GM19239 (cell line): ENCODE measurements around the gene IGSF6.
A peak's percentile ranks its signal among the peaks of the same experiment; 100 is the strongest.
"Not testable (repeated sequence)": the region's sequence is repeated elsewhere in the genome, so short reads cannot be mapped to it uniquely, and the experiment has no call there.

Experiments
- DNase-seq: peaks from one replicate; pipeline ENCODE4 v3.0.0; 2011; ENCODE audit warnings: low spot score; ENCODE audit not compliant: insufficient read length
- FAIRE-seq: peaks from 2 replicates; lab custom pipeline; 2011; peaks lifted over from hg19 to GRCh38; lab: Jason Lieb, UNC

The IGSF6 gene, protein sequence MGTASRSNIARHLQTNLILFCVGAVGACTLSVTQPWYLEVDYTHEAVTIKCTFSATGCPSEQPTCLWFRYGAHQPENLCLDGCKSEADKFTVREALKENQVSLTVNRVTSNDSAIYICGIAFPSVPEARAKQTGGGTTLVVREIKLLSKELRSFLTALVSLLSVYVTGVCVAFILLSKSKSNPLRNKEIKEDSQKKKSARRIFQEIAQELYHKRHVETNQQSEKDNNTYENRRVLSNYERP

DNA sequence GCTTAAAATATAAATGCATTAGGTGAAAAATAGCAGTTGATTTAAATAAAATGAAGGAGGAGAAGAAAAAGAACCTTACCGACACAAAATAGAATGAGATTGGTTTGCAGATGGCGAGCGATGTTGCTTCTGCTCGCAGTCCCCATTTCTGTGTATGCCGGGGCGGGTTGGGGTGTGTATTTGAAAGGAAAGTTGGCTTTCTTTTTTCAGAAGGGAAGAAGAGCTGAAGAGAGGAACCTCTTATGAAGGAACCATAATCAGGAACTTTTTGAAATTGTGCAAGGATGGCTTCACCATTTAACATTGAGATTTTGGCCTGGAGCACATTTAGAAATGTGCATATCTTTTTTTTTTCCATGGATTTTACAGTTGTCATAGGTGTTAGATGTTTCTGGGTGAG is at the start of gene IGSF6:
Gene IGSF6 (minus strand): TSS at position 156 of the 400 bp plus-strand sequence. CDS start 10 bp downstream, at position 146.
- FAIRE-seq (no peak), DNase-seq (no peak)

DNA sequence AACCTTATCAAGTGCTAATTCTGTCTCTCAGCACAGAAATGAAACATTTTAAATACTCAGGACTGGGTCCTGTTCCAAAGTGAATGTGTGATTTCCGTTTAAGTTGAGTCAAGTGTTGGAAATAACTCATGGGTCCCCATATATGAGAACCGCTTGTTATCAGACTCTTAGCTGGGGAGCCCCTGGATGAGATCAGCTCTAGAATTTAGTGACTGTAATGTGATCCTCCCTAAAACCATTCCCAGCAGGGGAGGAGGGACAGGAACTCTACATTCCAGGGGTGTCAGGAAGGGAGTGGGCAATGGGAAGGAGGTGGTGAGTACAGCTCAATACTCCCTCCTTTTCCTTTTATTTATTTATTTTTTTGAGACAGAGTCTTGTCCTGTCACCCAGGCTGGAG is 48.9 kb upstream of the IGSF6 start:
- DNase-seq (no peak), FAIRE-seq (no peak)

DNA sequence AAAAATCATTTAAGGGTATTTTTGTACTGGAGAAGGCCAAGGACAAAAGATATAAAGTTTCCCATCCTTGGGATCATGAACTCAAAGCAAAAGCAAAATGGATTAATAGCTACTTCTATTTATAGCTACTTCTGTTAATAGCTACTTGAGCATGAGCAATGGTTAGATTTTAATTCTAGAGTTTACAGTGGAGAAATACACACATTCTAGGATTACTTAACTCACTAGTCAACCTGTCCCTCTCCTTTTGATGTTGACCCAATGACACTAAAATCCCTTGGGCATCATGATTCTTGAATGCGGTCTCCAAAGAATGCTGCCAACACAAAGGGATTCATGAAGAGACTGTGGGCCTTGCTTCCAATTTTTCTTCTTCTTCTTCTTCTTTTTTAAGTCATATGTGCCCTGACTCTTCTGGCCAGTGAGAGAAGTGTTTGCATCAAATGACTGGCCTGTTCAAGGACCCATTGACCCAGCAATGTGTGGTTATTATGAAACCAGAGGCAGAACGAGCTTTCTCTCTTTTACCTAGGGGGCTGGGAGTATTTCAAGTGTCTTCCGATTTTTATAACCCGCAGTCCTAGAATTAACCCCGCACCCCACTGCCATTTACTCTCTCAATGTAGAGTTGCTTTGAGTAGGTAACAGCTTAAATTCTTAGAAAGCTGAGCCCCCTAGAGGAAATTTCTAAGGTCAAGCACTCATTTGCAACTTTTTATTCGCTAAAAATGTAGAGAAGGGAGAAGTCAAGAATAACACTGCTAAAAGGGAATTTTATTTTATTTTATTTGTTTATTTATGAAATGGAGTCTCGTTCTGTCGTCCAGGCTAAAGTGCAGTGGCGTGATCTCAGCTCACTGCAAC is 46.0 kb upstream of the IGSF6 start:
- DNase-seq (no peak), FAIRE-seq (no peak)

DNA sequence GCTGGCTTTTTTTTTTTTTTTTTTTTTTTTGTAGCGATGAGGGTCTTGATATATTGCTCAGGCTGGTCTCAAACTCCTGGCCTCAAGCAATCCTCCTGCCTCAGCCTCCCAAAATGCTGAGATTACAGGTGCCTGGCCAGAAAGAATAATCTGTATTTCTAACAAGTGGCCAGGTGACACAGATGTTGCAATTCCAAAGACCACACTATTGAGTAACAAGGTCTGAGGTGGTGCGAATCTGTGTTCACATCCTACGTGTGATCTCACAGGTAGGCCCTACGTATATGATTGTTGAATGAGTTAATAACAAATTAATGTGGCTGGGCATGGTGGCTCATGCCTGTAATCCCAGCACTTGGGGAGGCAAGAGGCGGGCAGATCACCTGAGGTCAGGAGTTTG is 44.6 kb upstream of the IGSF6 start:
- FAIRE-seq, result no peak
- DNase-seq, result no peak

DNA sequence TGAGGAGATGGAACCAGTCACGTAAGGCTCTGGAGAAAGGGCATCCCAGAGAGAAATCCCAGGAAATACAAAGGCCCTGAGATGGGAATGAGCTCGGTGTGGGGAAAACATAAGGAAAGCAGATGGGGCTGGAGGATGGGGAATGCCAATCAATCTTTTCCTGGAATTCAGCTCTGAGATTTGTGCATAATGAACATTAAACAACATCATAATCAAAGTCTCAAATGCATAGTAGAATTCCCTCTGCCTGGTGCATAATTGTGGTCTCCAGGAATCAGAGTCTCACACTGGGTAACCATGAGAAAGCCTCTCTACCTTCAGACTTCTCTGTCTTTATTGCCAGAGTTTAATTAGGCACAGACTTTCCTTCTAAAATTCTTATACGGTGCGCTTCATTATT is 42.2 kb upstream of the IGSF6 start:
- DNase-seq, result no peak
- FAIRE-seq, result no peak

DNA sequence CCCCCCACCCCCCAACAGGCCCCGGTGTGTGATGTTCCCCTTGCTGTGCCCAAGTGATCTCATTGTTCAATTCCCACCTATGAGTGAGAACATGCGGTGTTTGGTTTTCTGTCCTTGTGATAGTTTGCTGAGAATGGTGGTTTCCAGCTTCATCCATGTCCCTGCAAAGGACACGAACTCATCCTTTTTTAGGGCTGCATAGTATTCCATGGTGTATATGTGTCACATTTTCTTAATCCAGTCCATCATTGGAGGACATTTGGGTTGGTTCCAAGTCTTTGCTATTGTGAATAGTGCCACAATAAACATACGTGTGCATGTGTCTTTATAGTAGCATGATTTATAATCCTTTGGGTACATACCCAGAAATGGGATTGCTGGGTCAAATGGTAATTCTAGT is 38.6 kb upstream of the IGSF6 start:
- not testable (repeated sequence) for DNase-seq, FAIRE-seq

DNA sequence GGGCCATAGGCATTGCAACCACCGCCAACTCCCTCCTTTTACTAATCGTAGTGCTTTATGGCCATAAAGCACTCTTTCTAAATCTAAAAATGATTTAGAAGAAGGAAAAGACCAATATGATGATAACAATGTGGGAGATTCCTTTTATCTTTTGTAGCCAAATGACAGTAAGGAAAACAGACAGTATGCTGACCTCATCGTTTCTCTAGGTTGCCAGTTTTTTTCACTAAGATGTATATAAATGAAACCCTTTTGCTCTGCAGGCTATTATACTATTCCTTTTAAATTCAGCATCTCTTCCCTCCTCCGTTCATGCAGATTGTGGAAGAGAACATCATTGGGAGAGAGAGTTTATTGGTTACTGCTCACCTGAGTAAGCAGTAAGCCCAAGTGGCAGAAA is 36.7 kb upstream of the IGSF6 start:
- FAIRE-seq (no peak), DNase-seq (no peak)

DNA sequence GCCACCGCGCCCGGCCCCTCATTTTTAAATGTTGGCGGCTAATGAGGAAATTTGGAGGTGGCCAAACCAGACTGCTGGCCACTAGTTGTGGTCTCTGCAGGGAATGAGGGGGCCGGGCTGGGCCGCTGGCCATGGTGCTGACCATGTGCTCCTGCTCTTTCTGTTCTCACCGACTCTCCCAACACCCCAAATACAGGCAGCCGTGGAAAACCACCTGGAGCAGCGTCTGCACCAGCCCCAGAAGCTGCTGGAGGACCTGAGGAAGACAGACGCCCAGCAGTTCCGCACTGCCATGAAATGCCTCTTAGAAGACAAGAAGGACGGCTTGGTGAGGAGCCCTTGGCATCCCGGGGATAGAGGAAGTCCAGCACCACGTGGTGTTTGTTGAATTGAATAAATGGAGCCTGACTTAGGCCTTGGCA is 32.6 kb upstream of the IGSF6 start:
- FAIRE-seq, result no peak
- DNase-seq, result no peak

DNA sequence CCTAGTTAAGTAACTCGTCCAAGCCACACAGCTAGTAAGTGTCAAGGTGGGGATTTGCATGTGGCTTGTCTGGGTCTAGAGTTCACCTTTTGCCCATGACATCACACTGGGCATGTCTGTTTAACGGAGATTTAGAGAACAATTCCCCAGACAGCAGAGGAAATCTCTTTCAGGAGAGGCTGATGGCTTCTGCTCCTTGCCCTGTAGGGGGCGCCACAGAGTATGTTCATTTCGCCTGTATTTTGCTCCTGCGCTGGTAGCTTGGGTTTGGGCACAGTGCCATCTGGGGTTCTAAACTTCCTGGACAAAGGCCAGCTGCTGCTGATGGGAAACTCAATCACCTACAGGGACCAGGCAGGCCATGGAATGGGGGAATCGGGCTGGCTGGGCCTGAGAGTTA is 31.8 kb upstream of the IGSF6 start:
- FAIRE-seq (no peak), DNase-seq (no peak)

DNA sequence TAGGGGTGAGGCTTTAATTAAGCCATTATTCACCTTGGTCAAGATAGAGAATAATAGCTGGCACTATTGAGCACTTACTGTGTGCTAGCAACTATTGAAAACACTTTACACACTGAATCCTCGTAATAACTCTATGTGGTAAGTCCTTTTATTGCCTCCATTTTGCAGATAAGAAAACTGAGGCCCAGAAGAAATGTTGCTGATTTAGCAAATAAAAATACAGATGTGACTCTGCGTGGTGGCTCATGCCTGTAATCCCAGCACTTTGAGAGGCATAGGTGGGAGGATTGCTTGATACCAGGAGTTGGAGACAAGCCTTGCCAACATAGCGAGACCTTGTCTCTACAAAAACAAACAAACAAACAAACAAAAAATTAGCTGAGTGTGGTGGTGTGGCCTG is 30.8 kb upstream of the IGSF6 start:
- no peak for FAIRE-seq
- no peak for DNase-seq

DNA sequence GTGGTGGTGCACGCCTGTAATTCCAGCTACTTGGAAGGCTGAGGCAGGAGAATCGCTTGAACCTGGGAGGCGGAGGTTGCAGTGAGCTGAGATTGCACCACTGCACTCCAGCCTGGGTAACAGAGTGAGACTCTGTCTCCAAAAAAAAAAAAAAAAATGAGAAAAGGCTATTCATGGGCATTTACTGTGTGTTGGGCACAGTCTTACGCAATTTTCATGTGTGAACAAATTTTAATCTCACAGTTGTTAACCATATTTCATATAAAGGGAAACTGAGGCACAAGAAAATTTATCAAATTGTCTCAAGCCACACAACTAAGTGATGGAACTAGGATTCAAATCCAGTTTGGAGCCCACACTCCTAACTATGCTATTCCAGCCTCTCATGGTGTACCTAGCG is 28.3 kb upstream of the IGSF6 start:
- not testable (repeated sequence) for FAIRE-seq

DNA sequence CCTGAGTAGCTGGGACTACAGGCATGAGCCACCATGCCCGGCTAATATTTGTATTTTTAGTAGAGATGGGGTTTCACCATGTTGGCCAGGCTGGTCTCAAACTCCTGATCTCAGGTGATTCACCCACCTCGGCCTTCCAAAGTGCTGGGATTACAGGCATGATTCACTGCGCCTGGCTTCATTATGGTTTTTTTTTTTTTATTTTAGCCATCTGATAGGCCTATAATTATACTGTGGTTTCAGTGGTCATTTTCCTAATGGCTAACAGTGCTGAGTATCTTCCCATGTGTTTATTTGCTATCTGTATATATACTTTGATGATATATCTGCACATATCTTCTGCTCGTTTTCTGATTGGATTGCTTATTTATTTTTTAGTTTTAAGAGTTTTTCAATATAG is 22.0 kb upstream of the IGSF6 start:
- not testable (repeated sequence) for DNase-seq, FAIRE-seq

More for the DNA sequence above, 28.3 kb upstream of the IGSF6 start:
- DNase-seq, result not testable (repeated sequence)

DNA sequence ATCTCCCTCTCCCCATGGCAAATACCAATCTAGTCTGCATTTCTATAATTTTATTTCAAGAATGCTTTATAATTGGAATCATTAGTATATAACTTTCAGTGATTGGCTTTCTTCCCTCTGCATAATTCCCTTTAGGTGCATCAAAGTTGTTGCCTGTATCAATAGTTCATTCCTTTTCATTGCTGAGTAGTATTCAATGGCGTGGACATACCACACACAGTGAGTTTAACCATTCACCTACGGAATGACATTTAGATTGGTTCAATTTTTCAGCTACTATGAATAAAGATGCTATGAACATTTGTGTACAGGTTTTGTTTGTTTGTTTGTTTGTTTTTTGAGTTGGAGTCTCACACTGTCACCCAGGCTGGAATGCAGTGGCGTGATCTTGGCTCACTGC is 21.1 kb upstream of the IGSF6 start:
- FAIRE-seq, result no peak
- no peak for DNase-seq

DNA sequence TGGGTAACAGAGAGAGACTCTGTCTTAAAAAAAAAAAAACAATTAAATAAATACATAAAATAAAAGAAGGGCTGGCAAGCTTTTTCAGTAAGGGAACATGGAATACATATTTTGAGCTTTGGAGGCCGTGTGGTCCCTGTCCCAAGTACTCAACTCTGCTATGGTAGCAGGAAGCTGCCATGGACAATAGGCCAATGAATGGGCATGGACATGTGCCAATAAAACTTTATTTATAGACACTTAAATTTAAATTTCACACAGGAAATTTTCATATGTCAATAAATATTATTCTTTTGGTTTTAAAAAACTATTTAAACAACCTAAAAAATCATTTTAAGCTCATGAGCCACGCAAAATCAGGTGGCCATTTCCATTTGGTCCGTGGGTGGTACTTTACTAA is 15.2 kb upstream of the IGSF6 start:
- DNase-seq (no peak), FAIRE-seq (no peak)

DNA sequence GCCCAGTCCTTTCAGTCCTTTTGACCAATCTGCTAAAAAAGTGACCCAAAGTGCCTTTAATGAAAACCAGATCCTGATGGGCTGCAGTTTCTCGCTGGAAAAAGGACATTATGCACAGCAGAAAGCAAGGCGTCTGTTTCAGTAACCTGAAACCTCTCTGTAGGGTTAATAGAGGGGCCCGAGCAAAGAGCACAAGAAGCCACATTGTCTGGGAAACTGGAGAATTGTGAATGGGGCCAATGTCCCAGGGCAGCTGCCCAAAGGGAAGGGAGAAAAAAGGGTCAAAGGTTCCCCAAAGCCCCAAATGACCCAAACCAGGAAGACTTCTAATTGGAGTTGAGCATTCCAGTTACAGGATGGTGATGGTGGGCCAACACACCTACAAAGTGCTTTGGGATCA is 14.4 kb upstream of the IGSF6 start:
- DNase-seq (no peak), FAIRE-seq (no peak)

DNA sequence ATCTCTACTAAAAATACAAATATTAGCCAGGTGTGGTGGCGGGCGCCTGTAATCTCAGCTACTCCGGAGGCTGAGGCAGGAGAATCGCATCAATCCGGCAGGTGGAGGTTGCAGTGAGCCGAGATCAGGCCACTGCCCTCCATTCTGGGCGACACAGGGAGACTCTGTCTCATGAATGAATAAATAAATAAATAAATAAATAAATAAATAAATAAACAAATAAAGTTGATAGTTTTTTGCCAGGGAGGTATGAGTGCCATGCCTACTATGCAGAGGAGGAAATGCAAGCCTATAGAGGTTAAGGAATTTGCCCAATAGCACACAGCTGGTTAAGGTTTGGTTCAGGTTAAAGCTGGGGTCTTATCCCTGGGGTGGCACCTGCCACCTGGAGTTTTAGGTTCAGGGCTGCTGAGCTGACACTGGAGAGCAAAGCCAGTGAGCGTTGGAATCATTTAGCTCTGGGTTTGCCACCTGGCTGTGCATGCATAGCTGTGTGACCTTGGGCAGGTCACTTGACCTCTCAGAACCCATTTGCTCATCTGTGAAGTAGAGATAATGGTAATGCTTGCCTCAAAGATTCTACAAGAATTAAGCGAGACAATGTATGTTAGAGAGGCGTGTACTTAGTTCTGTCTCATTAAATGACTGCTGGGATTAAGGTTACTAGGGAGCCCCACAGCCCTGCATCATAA is 12.5 kb upstream of the IGSF6 start:
- no peak for DNase-seq
- no peak for FAIRE-seq

DNA sequence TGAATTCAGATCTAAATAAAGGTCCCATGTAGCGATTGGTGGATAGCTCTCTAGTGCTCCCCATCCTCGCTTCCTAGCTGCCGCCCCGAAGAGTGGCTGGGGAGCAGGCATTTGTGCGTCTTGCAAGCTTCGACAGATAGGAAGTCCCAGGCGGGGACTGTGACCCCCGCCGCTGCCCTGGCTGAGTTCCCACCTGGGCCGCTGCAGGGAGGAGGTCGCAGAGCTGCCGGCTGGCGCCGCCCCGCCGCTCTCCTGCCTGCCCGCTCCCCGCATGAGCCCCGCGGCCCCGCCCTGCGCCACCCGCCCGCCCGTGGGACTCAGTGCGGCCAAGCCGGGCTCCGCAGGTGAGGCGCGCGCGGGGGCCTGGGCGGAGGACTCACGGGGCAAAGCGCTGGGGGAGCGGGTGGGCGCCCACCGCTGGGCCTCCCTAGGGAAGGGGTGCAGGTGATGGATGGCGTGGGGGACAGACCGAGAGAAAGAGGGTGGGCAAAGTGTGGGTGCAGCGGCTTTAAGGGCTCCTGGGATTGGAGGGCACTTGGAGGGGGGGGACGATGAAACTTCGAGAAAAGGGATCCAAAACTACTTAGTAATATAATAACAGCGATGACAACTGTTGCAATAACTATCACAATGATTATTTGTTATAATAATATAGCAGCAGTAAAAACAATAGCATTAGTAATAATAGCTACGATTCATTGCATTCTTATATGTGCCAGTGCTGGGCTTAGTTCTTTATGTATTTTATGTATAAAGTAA is 11.7 kb upstream of the IGSF6 start, which contains the start of gene OTOA:
Gene OTOA (plus strand): TSS at position 80 of the 759 bp plus-strand sequence. CDS start 14,547 bp downstream, outside the sequence.
- FAIRE-seq (no peak), DNase-seq (no peak)

DNA sequence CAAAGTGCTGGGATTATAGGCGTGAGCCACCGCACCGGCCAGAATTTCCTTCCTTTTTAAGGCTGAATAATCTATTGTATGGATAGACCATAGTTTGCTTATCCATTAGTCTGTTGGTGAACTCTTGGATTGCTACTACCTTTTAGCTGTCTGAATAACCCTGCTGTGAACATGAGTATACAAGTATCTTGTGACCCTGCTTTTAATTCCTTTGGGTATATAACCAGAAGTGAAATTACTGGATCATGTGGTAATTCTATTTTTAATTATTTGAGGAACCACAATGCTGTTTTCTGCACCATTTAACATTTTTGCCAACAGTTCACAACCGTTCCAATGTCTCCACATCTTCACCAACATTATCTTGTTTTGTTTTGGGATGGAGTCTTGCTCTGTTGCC is 6.7 kb upstream of the IGSF6 start:
- FAIRE-seq (no peak), DNase-seq (no peak)

DNA sequence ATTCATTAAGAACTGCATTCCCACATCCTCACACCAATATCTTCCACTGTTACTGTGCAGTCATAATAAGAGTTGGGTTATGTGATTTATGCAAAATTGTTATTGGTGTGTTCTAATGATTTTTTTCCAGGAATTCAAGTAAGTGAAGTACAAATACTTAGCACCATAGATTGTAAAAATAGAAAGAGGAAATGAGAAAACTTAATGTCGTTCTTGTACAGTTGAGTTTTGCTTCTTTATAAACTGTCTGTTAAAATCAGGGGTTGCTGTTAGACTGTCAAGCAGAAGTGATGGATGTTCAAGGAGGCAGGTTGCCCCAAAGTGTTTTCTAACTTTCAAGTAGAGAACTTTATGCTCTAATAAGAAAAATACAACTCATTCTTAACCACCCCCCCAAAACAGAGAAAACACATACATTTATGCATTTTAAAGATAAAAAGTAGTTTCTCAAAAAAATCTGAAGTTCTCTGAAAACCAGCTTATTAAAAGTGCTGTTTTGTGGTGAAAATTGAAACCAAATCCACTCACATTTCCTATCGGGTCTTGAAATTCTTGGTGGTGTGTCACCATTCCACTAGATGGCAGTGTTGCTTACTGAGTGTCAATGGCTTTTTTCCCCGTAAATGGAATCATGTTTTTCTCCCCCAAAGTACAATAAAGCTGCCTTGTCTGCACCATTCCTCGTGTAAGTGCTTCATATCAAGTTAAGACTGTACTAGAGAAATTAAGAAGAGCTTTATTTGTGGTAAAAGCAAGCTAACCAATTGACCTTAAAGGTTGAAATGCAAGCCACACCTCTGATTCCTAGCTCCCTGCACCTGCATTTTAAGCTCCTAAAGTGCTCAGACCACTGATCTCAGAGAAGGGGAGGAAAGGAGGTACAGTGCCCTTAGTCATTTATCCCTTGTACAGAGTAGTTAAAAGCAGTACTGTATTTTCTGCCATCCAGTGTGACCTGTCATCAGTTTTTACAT is 4.7 kb upstream of the IGSF6 start:
- DNase-seq, result peak; percentile 58
- peak; percentile 87 for FAIRE-seq
